Nephron progenitor cell (in vitro differentiated cells): ENCODE data around the gene CUBN.

Source experiments
- DNase-seq: peaks from one replicate; pipeline ENCODE4 v3.0.0; 2021
- H3K27ac Mint-ChIP-seq: 2 replicates; pipeline ENCODE4 v1.8.0; 2021; ENCODE audit warnings: mild to moderate bottlenecking, moderate library complexity, mixed read lengths
- H3K27me3 Mint-ChIP-seq: 2 replicates; pipeline ENCODE4 v1.8.0; 2021; ENCODE audit warnings: mild to moderate bottlenecking, low read depth, mixed read lengths; ENCODE audit not compliant: poor library complexity
- H3K36me3 Mint-ChIP-seq: 2 replicates; pipeline ENCODE4 v1.8.0; 2021; ENCODE audit warnings: low read depth, mixed read lengths
- H3K4me1 Mint-ChIP-seq: 2 replicates; pipeline ENCODE4 v1.8.0; 2021; ENCODE audit warnings: mixed read lengths
- H3K4me3 Mint-ChIP-seq: 2 replicates; pipeline ENCODE4 v1.8.0; 2021; ENCODE audit warnings: mild to moderate bottlenecking, moderate library complexity, mixed read lengths
- H3K9me3 Mint-ChIP-seq: 2 replicates; pipeline ENCODE4 v1.8.0; 2021; ENCODE audit warnings: mild to moderate bottlenecking, moderate library complexity, mixed read lengths
- CTCF ChIP-seq: fragments of 200-600 bp; sonication (generic); IDR thresholded peaks from 2 replicates; pipeline ENCODE4 v1.5.0; 2021; ENCODE audit warnings: antibody characterized with exemption

Gene CUBN

GRCh38 chr10:16927546-16927945 is 202.1 kb downstream of the CUBN start:
- Mint-ChIP-seq H3K4me3 (no peak overlapping the region), H3K9me3 (no peaks in the 10 kb centered on the region), H3K36me3 (no peaks in the 10 kb centered on the region), H3K4me1 (peaks cover 17% of the 10 kb centered on the region), H3K27me3 (no peaks in the 10 kb centered on the region), H3K27ac (peak overlapping the region; percentile 12)
- DNase-seq, result no peak
- TF ChIP-seq CTCF, result no peak

- DNase-seq, result no peak
- Mint-ChIP-seq H3K36me3 (no peaks in the 10 kb centered on the region), H3K4me1 (peaks cover 6% of the 10 kb centered on the region), H3K27ac (no peak overlapping the region), H3K27me3 (no peaks in the 10 kb centered on the region), H3K4me3 (no peak overlapping the region), H3K9me3 (peaks cover under 1% of the 10 kb centered on the region)
- no peak for TF ChIP-seq CTCF
Measured at GRCh38 chr10:16923726-16924125, 205.9 kb downstream of the CUBN start.

GRCh38 chr10:16923309-16923708 is 206.3 kb downstream of the CUBN start:
- H3K27me3 Mint-ChIP-seq, result no peaks in the 10 kb centered on the region
- DNase-seq, result no peak
- no peaks in the 10 kb centered on the region for H3K36me3 Mint-ChIP-seq
- H3K9me3 Mint-ChIP-seq, result peaks cover 4% of the 10 kb centered on the region
- TF ChIP-seq CTCF, result no peak
- H3K4me1 Mint-ChIP-seq, result peaks cover 6% of the 10 kb centered on the region
- H3K4me3 Mint-ChIP-seq, result no peak overlapping the region
- no peak overlapping the region for H3K27ac Mint-ChIP-seq

- H3K36me3 Mint-ChIP-seq, result no peaks in the 10 kb centered on the region
- peaks cover 10% of the 10 kb centered on the region for H3K9me3 Mint-ChIP-seq
- H3K4me3 Mint-ChIP-seq, result no peak overlapping the region
- H3K4me1 Mint-ChIP-seq, result no peaks in the 10 kb centered on the region
- no peak for TF ChIP-seq CTCF
- DNase-seq, result no peak
- no peak overlapping the region for H3K27ac Mint-ChIP-seq
- no peaks in the 10 kb centered on the region for H3K27me3 Mint-ChIP-seq
Measured at GRCh38 chr10:16919121-16919982, 210.3 kb downstream of the CUBN start.

- Mint-ChIP-seq H3K4me3 (no peak overlapping the region), H3K27me3 (no peaks in the 10 kb centered on the region), H3K9me3 (peaks cover 10% of the 10 kb centered on the region), H3K36me3 (no peaks in the 10 kb centered on the region), H3K4me1 (peaks cover 13% of the 10 kb centered on the region), H3K27ac (no peak overlapping the region)
- no peak for TF ChIP-seq CTCF
- no peak for DNase-seq
Measured at GRCh38 chr10:16916496-16916895, 213.1 kb downstream of the CUBN start.

- H3K27ac Mint-ChIP-seq, result no peak overlapping the region
- no peak for TF ChIP-seq CTCF
- H3K36me3 Mint-ChIP-seq, result no peaks in the 10 kb centered on the region
- DNase-seq, result no peak
- H3K4me3 Mint-ChIP-seq, result no peak overlapping the region
- peaks cover 10% of the 10 kb centered on the region for H3K9me3 Mint-ChIP-seq
- H3K4me1 Mint-ChIP-seq, result peaks cover 25% of the 10 kb centered on the region
- H3K27me3 Mint-ChIP-seq, result peaks cover 2% of the 10 kb centered on the region
Measured at GRCh38 chr10:16915300-16915699, 214.3 kb downstream of the CUBN start.
